ENCODE data around the gene FRAT1. TPM values are rescaled to one million over a fixed set of nuclear protein-coding genes. Genes with fewer than 3 reads are reported as not detected.

The FRAT1 gene
- total RNA-seq, 1 experiment from 2014 or later = 1.7 TPM

- BruUV-seq (replicated peaks) = no TSS peak
- ChIA-PET POLR2A (no interaction called here), CTCF (interaction anchor here (0.7 kb wide), 1 partner anchor 180 kb away, joined by 4 read pairs; no protein-coding TSS in a partner anchor), RAD21 (ENCODE audit: low non-redundant PET in 1 of 2, low total read pairs in 2 of 2, uncharacterized antibody in 2 of 2, unreplicated experiment in 2 of 2) (interaction anchor here in 1 of 2 experiments (0.7 kb wide), 1 partner anchor 120 kb away, joined by 6 read pairs; no protein-coding TSS in a partner anchor)
- Histone ChIP-seq H3K4me1 (ENCODE audit: control insufficient read depth in 1 of 2, insufficient read depth in 2 of 2, low read length in 2 of 2) (peaks cover 12 to 13% of the 10 kb centered on the region in 2 experiments), H3K79me2 (ENCODE audit: insufficient read depth, low read length) (no peaks in the 10 kb centered on the region), H3K27ac (ENCODE audit: low read depth, low read length) (no peak overlapping the region), H4K20me1 (ENCODE audit: insufficient read depth) (no peaks in the 10 kb centered on the region), H3K9me3 (ENCODE audit: control insufficient read depth in 1 of 2, insufficient read depth in 1 of 2, low read depth in 1 of 2, low read length in 2 of 2) (no peaks in the 10 kb centered on the region), H3K36me3 (ENCODE audit: control insufficient read depth in 1 of 2, insufficient read depth in 2 of 2, low read length in 2 of 2) (no peaks in the 10 kb centered on the region), H3K9me2 (ENCODE audit: insufficient read depth) (no peaks in the 10 kb centered on the region), H3K4me3 (replicated peaks in 1 of 2; ENCODE audit: low read depth in 1 of 2, low read length in 2 of 2) (no peak overlapping the region), H2AFZ (ENCODE audit: low read depth, low read length, poor library complexity, severe bottlenecking) (no peak overlapping the region), H3K4me2 (ENCODE audit: low read length) (no peak overlapping the region), H3K9ac (ENCODE audit: low read length) (no peak overlapping the region), H3K27me3 (ENCODE audit: insufficient read depth, low read length) (no peaks in the 10 kb centered on the region)
- intact Hi-C loops (cut with micrococcal nuclease) = no loop called here
- ATAC-seq (no peak), DNase-seq (ENCODE audit: low read depth, low spot score) (no peak)
- no peak for TF ChIP-seq CEBPB (IDR thresholded peaks at IDR 0.05; ENCODE audit: low read depth)
- no peak for TF ChIP-seq ELF1 (IDR thresholded peaks at IDR 0.05; ENCODE audit: borderline replicate concordance, low read depth)
- no peak for TF ChIP-seq YY1 (IDR thresholded peaks at IDR 0.05; ENCODE audit: extremely low read depth, insufficient replicate concordance, low read depth, low read length)
- TF ChIP-seq, protein P1, sequence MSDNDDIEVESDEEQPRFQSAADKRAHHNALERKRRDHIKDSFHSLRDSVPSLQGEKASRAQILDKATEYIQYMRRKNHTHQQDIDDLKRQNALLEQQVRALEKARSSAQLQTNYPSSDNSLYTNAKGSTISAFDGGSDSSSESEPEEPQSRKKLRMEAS (IDR thresholded peaks at IDR 0.05) = no peak
- no peak for TF ChIP-seq POLR2A (IDR thresholded peaks at IDR 0.05; ENCODE audit: borderline replicate concordance, extremely low read depth, insufficient read depth, insufficient read length)
- TF ChIP-seq FOSL1 (IDR thresholded peaks at IDR 0.05; ENCODE audit: low read depth) = no peak
- no peak for TF ChIP-seq SP1 (IDR thresholded peaks at IDR 0.05; ENCODE audit: low read depth)
- TF ChIP-seq JUND (IDR thresholded peaks at IDR 0.05) = no peak
- TF ChIP-seq EZH2phosphoT487 (IDR thresholded peaks at IDR 0.05; ENCODE audit: borderline replicate concordance) = no peak
- TF ChIP-seq SIN3A (IDR thresholded peaks at IDR 0.05; ENCODE audit: low read depth) = no peak
These were observed 4.4 kb downstream of the FRAT1 start for GRCh38 chr10:97323501-97323900.

DNA sequence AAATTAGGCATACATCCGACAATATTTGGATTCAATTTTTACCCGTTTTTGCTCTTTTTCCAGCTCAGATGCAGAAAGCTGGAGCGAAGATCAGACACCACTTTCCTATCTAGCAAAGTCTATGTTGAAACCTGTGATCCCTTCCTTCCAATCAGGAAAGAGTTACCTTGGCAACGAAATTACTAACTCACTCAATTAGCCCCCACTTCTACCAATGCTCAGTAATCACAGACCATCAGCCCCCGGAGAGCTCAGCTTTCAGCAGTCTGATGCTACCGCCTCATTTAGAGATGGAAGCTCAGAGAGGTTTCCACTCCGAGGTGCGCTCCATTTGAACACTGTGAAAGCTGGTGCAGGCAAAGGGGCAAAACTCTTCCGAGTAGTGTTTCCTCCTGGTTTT is 6.7 kb downstream of the FRAT1 start:
- no TSS peak for BruUV-seq (replicated peaks)
- H3K4me3 ChIP-seq (replicated peaks in 1 of 2; ENCODE audit: low read depth in 1 of 2, low read length in 2 of 2) = no peak overlapping the region
- POLR2A ChIA-PET = no interaction called here
- H4K20me1 ChIP-seq (ENCODE audit: insufficient read depth) = no peaks in the 10 kb centered on the region
- peaks cover 19 to 23% of the 10 kb centered on the region in 2 experiments for H3K4me1 ChIP-seq (ENCODE audit: control insufficient read depth in 1 of 2, insufficient read depth in 2 of 2, low read length in 2 of 2)
- H3K9me3 ChIP-seq (ENCODE audit: control insufficient read depth in 1 of 2, insufficient read depth in 1 of 2, low read depth in 1 of 2, low read length in 2 of 2) = no peaks in the 10 kb centered on the region
- H3K79me2 ChIP-seq (ENCODE audit: insufficient read depth, low read length) = no peaks in the 10 kb centered on the region
- no peak overlapping the region for H3K27ac ChIP-seq (ENCODE audit: low read depth, low read length)
- H3K9me2 ChIP-seq (ENCODE audit: insufficient read depth) = no peaks in the 10 kb centered on the region
- no peaks in the 10 kb centered on the region for H3K36me3 ChIP-seq (ENCODE audit: control insufficient read depth in 1 of 2, insufficient read depth in 2 of 2, low read length in 2 of 2)
- no peak for ATAC-seq
- no peak overlapping the region for H3K9ac ChIP-seq (ENCODE audit: low read length)
- TF ChIP-seq, protein P1 (IDR thresholded peaks at IDR 0.05) = no peak
- RAD21 ChIA-PET (ENCODE audit: low non-redundant PET in 1 of 2, low total read pairs in 2 of 2, uncharacterized antibody in 2 of 2, unreplicated experiment in 2 of 2) = no interaction called here
- intact Hi-C loops (cut with micrococcal nuclease) = no loop called here
- H2AFZ ChIP-seq (ENCODE audit: low read depth, low read length, poor library complexity, severe bottlenecking) = no peak overlapping the region
- CTCF ChIA-PET = no interaction called here
- no peak for DNase-seq (ENCODE audit: low read depth, low spot score)
- no peaks in the 10 kb centered on the region for H3K27me3 ChIP-seq (ENCODE audit: insufficient read depth, low read length)
- H3K4me2 ChIP-seq (ENCODE audit: low read length) = no peak overlapping the region

Data from HCT116 (cell line).